ENCODE results near the gene IGFBP3. TPM values are rescaled to one million over a fixed set of nuclear protein-coding genes. Genes with fewer than 3 reads are reported as not detected.

Gene IGFBP3
- polyA plus RNA-seq, 1 donor from 2014 or later: 1.6 TPM

DNA sequence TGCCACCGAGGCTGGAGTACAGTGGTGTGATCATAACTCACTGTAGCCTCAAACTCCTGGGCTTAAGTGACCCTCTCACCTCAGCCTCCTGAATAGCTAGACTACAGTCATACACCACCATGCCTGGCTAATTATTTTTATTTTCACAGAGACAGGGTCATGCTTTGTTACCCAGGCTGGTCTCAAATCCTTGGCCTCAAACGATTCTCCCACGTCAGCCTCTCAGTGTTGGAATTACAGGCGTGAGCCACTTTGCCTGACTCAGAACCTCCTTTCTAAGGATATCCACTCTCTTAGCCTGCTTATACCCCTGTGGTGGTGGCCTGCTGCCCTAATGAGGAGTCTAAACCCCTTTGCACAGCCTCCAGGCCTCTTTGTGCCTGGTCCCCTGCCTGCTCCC lies 36.9 kb downstream of the IGFBP3 start:
- H3K36me3 ChIP-seq (ENCODE audit: insufficient read depth, low read length): no peaks in the 10 kb centered on the region
- peaks cover 24% of the 10 kb centered on the region for H3K27me3 ChIP-seq (ENCODE audit: insufficient read depth, low read depth, low read length)
- H3F3A ChIP-seq (ENCODE audit: insufficient read depth, low read length, poor library complexity, severe bottlenecking): no peaks in the 10 kb centered on the region
- no peak overlapping the region for H3K27ac ChIP-seq (ENCODE audit: low read length)
- H3K4me3 ChIP-seq (ENCODE audit: low read length): no peak overlapping the region
- TF ChIP-seq, protein P1, sequence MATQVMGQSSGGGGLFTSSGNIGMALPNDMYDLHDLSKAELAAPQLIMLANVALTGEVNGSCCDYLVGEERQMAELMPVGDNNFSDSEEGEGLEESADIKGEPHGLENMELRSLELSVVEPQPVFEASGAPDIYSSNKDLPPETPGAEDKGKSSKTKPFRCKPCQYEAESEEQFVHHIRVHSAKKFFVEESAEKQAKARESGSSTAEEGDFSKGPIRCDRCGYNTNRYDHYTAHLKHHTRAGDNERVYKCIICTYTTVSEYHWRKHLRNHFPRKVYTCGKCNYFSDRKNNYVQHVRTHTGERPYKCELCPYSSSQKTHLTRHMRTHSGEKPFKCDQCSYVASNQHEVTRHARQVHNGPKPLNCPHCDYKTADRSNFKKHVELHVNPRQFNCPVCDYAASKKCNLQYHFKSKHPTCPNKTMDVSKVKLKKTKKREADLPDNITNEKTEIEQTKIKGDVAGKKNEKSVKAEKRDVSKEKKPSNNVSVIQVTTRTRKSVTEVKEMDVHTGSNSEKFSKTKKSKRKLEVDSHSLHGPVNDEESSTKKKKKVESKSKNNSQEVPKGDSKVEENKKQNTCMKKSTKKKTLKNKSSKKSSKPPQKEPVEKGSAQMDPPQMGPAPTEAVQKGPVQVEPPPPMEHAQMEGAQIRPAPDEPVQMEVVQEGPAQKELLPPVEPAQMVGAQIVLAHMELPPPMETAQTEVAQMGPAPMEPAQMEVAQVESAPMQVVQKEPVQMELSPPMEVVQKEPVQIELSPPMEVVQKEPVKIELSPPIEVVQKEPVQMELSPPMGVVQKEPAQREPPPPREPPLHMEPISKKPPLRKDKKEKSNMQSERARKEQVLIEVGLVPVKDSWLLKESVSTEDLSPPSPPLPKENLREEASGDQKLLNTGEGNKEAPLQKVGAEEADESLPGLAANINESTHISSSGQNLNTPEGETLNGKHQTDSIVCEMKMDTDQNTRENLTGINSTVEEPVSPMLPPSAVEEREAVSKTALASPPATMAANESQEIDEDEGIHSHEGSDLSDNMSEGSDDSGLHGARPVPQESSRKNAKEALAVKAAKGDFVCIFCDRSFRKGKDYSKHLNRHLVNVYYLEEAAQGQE (IDR thresholded peaks at IDR 0.05; ENCODE audit: borderline replicate concordance): no peak
- TF ChIP-seq RAD21 (conservative IDR thresholded peaks at IDR 0.05): no peak
- no peak for TF ChIP-seq TAF1 (IDR thresholded peaks at IDR 0.05; ENCODE audit: low read depth)
- TF ChIP-seq, protein P2, sequence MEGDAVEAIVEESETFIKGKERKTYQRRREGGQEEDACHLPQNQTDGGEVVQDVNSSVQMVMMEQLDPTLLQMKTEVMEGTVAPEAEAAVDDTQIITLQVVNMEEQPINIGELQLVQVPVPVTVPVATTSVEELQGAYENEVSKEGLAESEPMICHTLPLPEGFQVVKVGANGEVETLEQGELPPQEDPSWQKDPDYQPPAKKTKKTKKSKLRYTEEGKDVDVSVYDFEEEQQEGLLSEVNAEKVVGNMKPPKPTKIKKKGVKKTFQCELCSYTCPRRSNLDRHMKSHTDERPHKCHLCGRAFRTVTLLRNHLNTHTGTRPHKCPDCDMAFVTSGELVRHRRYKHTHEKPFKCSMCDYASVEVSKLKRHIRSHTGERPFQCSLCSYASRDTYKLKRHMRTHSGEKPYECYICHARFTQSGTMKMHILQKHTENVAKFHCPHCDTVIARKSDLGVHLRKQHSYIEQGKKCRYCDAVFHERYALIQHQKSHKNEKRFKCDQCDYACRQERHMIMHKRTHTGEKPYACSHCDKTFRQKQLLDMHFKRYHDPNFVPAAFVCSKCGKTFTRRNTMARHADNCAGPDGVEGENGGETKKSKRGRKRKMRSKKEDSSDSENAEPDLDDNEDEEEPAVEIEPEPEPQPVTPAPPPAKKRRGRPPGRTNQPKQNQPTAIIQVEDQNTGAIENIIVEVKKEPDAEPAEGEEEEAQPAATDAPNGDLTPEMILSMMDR (IDR thresholded peaks at IDR 0.05; ENCODE audit: poor library complexity, severe bottlenecking): no peak
- TF ChIP-seq EP300 (conservative IDR thresholded peaks at IDR 0.05; ENCODE audit: poor library complexity, severe bottlenecking): no peak
- TF ChIP-seq MXI1 (conservative IDR thresholded peaks at IDR 0.05; ENCODE audit: poor library complexity, severe bottlenecking): no peak
- no peak for TF ChIP-seq SMC3 (conservative IDR thresholded peaks at IDR 0.05; ENCODE audit: poor library complexity)
- no peak for TF ChIP-seq EZH2 (IDR thresholded peaks at IDR 0.05; ENCODE audit: borderline replicate concordance, insufficient read depth, low read length, poor library complexity, severe bottlenecking)
- no peak for TF ChIP-seq POLR2AphosphoS5 (IDR thresholded peaks at IDR 0.05)
- no peak overlapping the region for H3K9ac ChIP-seq (ENCODE audit: low read length)
- H2AFZ ChIP-seq (ENCODE audit: low read depth, low read length): no peak overlapping the region
- H3K9me2 ChIP-seq (ENCODE audit: insufficient read depth, low read length): no peaks in the 10 kb centered on the region
- H3K4me2 ChIP-seq (ENCODE audit: low read length): no peak overlapping the region
- no peaks in the 10 kb centered on the region for H4K20me1 ChIP-seq (ENCODE audit: insufficient read depth)
- H3K9me3 ChIP-seq (ENCODE audit: low read length): no peaks in the 10 kb centered on the region
- no peaks in the 10 kb centered on the region for H3K79me2 ChIP-seq (replicated peaks; ENCODE audit: insufficient read depth, low read length)

DNA sequence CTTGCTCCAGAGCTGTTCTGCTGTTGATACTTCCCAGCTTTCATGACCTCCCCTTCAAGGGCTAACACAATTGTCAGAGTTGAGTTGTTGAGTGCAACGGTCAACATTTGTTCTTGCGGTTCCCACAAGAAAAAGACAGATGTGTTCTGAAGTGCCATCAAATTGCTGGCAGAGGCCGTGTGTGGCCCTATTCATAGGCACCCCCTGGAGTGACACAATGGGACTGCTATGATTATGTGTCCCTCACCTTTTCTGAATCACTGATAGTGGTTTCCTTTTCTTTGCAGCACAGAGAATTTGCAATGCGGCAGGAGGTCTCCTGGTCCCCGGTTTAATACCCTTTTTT lies 38.6 kb downstream of the IGFBP3 start:
- Histone ChIP-seq H3K9me3 (ENCODE audit: low read length) (peaks cover 9% of the 10 kb centered on the region), H4K20me1 (ENCODE audit: insufficient read depth) (no peaks in the 10 kb centered on the region), H3K79me2 (replicated peaks; ENCODE audit: insufficient read depth, low read length) (no peaks in the 10 kb centered on the region), H3K36me3 (ENCODE audit: insufficient read depth, low read length) (no peaks in the 10 kb centered on the region), H3K4me2 (ENCODE audit: low read length) (no peak overlapping the region), H3K27ac (ENCODE audit: low read length) (no peak overlapping the region), H3K9ac (ENCODE audit: low read length) (no peak overlapping the region), H3F3A (ENCODE audit: insufficient read depth, low read length, poor library complexity, severe bottlenecking) (no peaks in the 10 kb centered on the region), H2AFZ (ENCODE audit: low read depth, low read length) (no peak overlapping the region), H3K9me2 (ENCODE audit: insufficient read depth, low read length) (no peaks in the 10 kb centered on the region), H3K4me3 (ENCODE audit: low read length) (no peak overlapping the region), H3K27me3 (ENCODE audit: insufficient read depth, low read depth, low read length) (peaks cover 7% of the 10 kb centered on the region)
- TF ChIP-seq, protein P1 (IDR thresholded peaks at IDR 0.05; ENCODE audit: borderline replicate concordance): no peak
- TF ChIP-seq POLR2AphosphoS5 (IDR thresholded peaks at IDR 0.05) (no peak), EP300 (conservative IDR thresholded peaks at IDR 0.05; ENCODE audit: poor library complexity, severe bottlenecking) (no peak), SMC3 (conservative IDR thresholded peaks at IDR 0.05; ENCODE audit: poor library complexity) (no peak), RAD21 (conservative IDR thresholded peaks at IDR 0.05) (no peak), MXI1 (conservative IDR thresholded peaks at IDR 0.05; ENCODE audit: poor library complexity, severe bottlenecking) (no peak), EZH2 (IDR thresholded peaks at IDR 0.05; ENCODE audit: borderline replicate concordance, insufficient read depth, low read length, poor library complexity, severe bottlenecking) (no peak), TAF1 (IDR thresholded peaks at IDR 0.05; ENCODE audit: low read depth) (no peak)
- TF ChIP-seq, protein P2 (IDR thresholded peaks at IDR 0.05; ENCODE audit: poor library complexity, severe bottlenecking): no peak
